ENCODE data around the gene MTMR4.
A peak's percentile ranks its signal among the peaks of the same experiment; 100 is the strongest.
"Not testable (repeated sequence)": the region's sequence is repeated elsewhere in the genome, so short reads cannot be mapped to it uniquely, and the experiment has no call there.

The MTMR4 gene

DNA sequence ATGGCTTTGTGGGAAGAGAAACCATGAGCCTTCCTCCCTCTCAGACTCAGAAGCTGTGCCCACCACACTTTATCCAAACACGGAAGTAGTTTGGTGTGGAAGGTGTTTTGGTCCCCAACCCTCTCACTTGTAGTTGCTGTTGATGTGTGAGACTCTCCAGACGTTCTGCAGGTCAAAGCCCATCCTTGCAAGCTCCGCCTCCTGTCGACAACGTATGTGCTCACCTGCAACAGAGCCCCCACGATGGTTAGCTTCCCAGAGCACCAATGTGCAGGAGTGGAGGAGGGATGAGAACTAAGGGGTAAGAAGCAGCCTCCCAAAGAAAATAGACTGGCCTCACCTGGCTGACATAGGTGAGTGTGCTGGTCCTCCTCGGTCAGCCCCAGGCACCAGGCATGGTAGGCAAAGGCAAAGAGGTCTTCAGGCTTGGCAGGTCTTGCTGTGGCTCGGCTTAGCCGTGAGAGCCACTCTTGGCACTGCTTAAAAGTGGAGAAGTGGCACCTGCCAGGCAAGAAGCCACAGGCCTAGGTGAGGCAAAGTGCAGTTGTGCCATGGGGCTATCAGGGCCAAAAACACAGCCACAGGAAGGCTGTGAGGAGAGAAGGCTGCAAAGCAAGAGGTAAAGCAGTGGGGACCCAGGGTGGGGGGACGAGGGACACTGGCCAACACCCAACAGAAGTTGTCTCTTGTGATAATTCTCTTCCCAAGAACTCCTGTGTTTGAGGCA lies 5.9 kb downstream of the MTMR4 start:
- Histone ChIP-seq H3K9me3 (no peaks in the 10 kb centered on the region), H3K4me3 (ENCODE audit: low read depth in 1 of 2, low read length in 1 of 2) (no peak overlapping the region), H3K27ac (peak overlapping the region; percentile 81), H3K27me3 (no peaks in the 10 kb centered on the region), H3K36me3 (peaks cover 64% of the 10 kb centered on the region), H3K4me1 (ENCODE audit: control insufficient read depth in 1 of 2, insufficient read depth in 1 of 2, low read depth in 1 of 2, low read length in 1 of 2) (peaks cover 49 to 55% of the 10 kb centered on the region in 2 experiments)
- TF ChIP-seq, protein P1, sequence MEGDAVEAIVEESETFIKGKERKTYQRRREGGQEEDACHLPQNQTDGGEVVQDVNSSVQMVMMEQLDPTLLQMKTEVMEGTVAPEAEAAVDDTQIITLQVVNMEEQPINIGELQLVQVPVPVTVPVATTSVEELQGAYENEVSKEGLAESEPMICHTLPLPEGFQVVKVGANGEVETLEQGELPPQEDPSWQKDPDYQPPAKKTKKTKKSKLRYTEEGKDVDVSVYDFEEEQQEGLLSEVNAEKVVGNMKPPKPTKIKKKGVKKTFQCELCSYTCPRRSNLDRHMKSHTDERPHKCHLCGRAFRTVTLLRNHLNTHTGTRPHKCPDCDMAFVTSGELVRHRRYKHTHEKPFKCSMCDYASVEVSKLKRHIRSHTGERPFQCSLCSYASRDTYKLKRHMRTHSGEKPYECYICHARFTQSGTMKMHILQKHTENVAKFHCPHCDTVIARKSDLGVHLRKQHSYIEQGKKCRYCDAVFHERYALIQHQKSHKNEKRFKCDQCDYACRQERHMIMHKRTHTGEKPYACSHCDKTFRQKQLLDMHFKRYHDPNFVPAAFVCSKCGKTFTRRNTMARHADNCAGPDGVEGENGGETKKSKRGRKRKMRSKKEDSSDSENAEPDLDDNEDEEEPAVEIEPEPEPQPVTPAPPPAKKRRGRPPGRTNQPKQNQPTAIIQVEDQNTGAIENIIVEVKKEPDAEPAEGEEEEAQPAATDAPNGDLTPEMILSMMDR (IDR thresholded peaks at IDR 0.05), result no peak

DNA sequence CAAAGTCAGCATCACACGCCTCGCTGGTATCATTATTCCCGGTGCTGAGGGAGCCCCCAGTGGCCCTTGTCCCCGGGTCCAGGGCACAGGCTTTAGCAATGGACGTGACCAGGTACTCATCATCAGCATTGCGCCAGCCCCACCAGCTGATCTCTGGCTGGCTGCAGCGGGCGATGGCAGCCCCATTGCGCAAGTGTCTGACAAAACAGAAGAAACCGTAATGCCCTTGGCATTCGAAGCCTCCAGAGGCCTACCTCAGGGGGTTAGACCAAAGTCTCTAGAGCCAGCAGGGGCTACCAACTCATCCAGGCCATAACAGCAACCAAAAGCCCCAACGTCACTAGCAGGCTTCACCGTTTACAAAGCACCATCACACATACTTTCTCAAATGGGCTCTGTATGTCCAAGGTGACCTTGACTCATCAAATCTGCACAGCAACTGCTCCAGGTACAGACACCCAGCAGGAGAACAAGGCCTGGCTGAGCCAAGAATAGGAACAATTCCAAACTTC lies 7.3 kb downstream of the MTMR4 start:
- peak overlapping the region; percentile 14 to 37 for H3K4me3 ChIP-seq (ENCODE audit: low read depth in 1 of 2, low read length in 1 of 2)
- H3K9me3 ChIP-seq, result no peaks in the 10 kb centered on the region
- H3K36me3 ChIP-seq, result peaks cover 67% of the 10 kb centered on the region
- no peaks in the 10 kb centered on the region for H3K27me3 ChIP-seq
- peak overlapping the region; percentile 81 for H3K27ac ChIP-seq
- TF ChIP-seq, protein P1 (IDR thresholded peaks at IDR 0.05), result no peak
- H3K4me1 ChIP-seq (ENCODE audit: control insufficient read depth in 1 of 2, insufficient read depth in 1 of 2, low read depth in 1 of 2, low read length in 1 of 2), result peaks cover 56 to 59% of the 10 kb centered on the region in 2 experiments

DNA sequence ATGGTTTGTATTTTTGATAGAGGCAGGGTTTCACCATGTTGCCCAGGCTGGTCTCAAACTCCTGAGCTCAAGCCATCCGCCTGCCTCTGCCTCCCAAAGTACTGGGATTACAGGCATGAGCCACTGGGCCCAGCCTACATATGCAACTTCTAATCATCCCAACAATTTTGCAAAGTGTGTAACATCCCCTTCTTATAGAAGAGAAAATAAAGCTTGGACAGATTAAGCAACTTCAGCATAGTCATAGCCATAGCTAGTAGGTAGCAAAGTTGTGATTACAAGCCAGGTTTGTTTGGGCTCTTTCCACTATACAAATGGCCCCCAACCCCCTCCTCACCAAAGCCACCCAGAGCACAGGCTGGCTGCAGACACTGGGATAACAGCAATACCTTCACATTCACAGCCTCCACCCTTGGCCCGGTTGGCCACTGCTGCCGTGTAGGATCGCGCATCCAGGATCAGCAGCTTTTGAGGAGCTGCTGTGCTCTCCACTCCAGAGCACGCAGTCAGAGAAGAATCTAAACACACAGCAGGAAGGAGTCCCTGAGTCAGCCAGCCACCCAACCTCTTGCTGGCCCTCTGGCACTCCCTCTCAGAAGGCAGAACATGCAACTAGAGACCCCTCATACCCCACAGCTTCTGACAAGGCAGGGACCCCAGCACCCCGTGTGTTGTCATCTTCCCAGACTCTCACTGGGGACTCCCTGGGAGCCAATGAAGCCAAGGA lies 7.9 kb downstream of the MTMR4 start:
- Histone ChIP-seq H3K9me3 (no peaks in the 10 kb centered on the region), H3K4me1 (ENCODE audit: control insufficient read depth in 1 of 2, insufficient read depth in 1 of 2, low read depth in 1 of 2, low read length in 1 of 2) (peaks cover 56 to 59% of the 10 kb centered on the region in 2 experiments), H3K36me3 (peaks cover 65% of the 10 kb centered on the region), H3K4me3 (ENCODE audit: low read depth in 1 of 2, low read length in 1 of 2) (peak overlapping the region; percentile 14 to 37), H3K27ac (peak overlapping the region; percentile 81), H3K27me3 (no peaks in the 10 kb centered on the region)
- TF ChIP-seq, protein P1 (IDR thresholded peaks at IDR 0.05), result no peak

DNA sequence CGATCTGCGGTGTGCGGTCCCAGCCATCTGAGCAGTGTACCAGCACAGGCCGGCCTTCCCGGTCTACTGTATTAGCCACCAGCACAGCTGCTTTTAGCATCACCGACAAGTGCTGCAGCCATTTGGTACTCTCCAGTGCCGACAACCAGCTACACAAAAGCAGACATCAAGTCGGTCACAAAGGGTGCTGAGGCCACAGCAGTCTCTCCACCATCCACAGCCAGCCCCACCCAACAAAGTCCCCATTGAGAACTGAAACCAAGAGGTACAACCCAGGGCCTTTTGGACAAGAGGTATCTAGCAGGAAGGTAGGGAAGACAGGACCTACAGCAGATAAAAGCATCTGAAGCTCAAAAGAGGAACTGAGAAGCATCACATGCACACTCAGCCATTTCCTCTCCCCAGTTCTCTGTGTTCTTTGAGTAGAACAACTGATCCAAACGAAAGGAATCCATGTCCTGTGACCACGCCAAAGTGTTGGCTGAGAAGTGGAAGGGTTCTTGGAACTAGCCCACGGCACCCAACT lies 9.5 kb downstream of the MTMR4 start:
- Histone ChIP-seq H3K9me3 (no peaks in the 10 kb centered on the region), H3K4me3 (ENCODE audit: low read depth in 1 of 2, low read length in 1 of 2) (peak overlapping the region; percentile 12 to 39), H3K36me3 (peaks cover 65% of the 10 kb centered on the region), H3K27me3 (no peaks in the 10 kb centered on the region), H3K27ac (peak overlapping the region; percentile 81), H3K4me1 (ENCODE audit: control insufficient read depth in 1 of 2, insufficient read depth in 1 of 2, low read depth in 1 of 2, low read length in 1 of 2) (peaks cover 56 to 59% of the 10 kb centered on the region in 2 experiments)
- TF ChIP-seq, protein P1 (IDR thresholded peaks at IDR 0.05), result no peak

DNA sequence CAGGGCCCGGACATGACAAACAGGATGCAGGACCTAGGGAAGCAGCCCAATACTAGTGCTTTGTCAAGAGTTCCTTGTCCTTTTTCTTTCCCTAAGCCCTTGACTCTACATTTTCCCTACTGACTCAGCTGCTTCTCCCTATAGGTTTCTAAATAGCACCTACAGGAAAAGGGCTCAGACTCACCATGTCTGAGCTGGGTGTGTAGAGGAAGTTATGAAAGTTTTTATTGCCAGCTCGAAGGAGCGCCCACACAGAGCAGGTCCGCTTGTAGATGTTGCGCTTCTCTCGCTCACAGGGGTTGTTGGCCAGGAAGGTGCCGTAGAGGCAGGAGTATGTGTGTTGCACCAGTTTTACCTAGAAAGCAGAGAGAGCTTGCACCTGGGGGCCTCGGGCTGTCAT lies 10.6 kb downstream of the MTMR4 start:
- H3K9me3 ChIP-seq, result no peaks in the 10 kb centered on the region
- H3K36me3 ChIP-seq, result peaks cover 55% of the 10 kb centered on the region
- H3K4me3 ChIP-seq (ENCODE audit: low read depth in 1 of 2, low read length in 1 of 2), result peak overlapping the region; percentile 12 to 39
- no peaks in the 10 kb centered on the region for H3K27me3 ChIP-seq
- peaks cover 57 to 60% of the 10 kb centered on the region in 2 experiments for H3K4me1 ChIP-seq (ENCODE audit: control insufficient read depth in 1 of 2, insufficient read depth in 1 of 2, low read depth in 1 of 2, low read length in 1 of 2)
- H3K27ac ChIP-seq, result peak overlapping the region; percentile 81
- TF ChIP-seq, protein P1 (IDR thresholded peaks at IDR 0.05), result no peak

DNA sequence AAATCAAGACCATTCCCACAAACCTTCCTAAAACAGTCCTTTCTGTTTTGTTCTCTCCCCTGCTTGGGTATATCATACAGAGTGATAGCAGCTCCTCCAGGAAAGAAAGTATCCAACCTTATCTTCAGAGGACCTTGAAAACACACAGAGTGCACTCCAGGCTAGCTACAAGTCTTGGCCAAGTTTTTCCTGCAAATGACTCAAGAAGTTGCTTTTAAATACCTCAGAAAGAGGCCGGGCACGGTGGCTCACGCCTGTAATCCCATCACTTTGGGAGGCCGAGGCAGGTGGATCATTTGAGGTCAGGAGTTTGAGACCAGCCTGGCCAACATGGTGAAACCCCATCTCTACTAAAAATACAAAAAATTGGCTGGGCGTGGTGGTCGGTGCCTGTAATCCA lies 11.3 kb downstream of the MTMR4 start:
- H3K36me3 ChIP-seq, result peaks cover 53% of the 10 kb centered on the region
- not testable (repeated sequence) for H3K27me3 ChIP-seq

More for the DNA sequence above, 11.3 kb downstream of the MTMR4 start:
- H3K9me3 ChIP-seq; H3K4me3 ChIP-seq (ENCODE audit: low read depth in 1 of 2, low read length in 1 of 2): not testable (repeated sequence)
- peak overlapping the region; percentile 81 for H3K27ac ChIP-seq
- peaks cover 60 to 61% of the 10 kb centered on the region in 2 experiments for H3K4me1 ChIP-seq (ENCODE audit: control insufficient read depth in 1 of 2, insufficient read depth in 1 of 2, low read depth in 1 of 2, low read length in 1 of 2)
